ENCODE results near the gene DSC3. TPM values are rescaled to one million over a fixed set of nuclear protein-coding genes. Genes with fewer than 3 reads are reported as not detected.

The DSC3 gene
- total RNA-seq, 2 experiments from 2014 or later = not detected

DNA sequence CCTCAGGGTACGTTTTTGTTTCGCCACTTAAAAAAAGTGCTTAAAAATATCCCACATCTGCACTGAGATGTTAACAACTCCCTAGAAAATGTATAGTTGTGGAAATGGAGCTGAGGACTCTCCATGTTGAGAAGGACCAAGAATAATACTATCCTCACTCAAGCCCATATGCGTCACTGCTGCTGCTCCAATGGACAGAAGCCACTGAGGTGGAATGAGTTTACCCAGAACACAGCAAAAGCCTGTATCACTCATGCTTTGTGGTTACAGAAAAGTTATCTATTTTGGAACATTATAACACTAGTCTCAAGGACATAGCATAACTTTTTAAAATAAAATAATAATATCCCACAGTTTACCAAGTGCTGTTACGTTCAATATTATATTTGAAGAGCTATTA lies 31.9 kb downstream of the DSC3 start:
- ChIA-PET CTCF (ENCODE audit: unreplicated experiment) (no interaction called here), POLR2A (interaction anchor here (0.5 to 0.6 kb wide), 2 partner anchors 15 to 121 kb away, joined by 3 read pairs; no protein-coding TSS in a partner anchor)
- H2AFZ ChIP-seq (ENCODE audit: low read length) = no peak overlapping the region
- TF ChIP-seq EZH2phosphoT487 (IDR thresholded peaks at IDR 0.05; ENCODE audit: borderline replicate concordance, low read depth, low read length) (no peak), CTCF (conservative IDR thresholded peaks at IDR 0.05; ENCODE audit: low read length) (no peak)
- H3K27ac ChIP-seq (ENCODE audit: low read depth, low read length, poor library complexity, severe bottlenecking) = no peak overlapping the region
- no peaks in the 10 kb centered on the region for H3K36me3 ChIP-seq (ENCODE audit: insufficient read depth, low read length)
- no peaks in the 10 kb centered on the region for H3K9me2 ChIP-seq (ENCODE audit: insufficient read depth, low read length)
- no peak for DNase-seq (ENCODE audit: low spot score)
- no peaks in the 10 kb centered on the region for H3K9me3 ChIP-seq (ENCODE audit: low read length)
- no peak overlapping the region for H3K4me2 ChIP-seq (ENCODE audit: low read length)
- no TSS peak for BruUV-seq (replicated peaks)
- H4K20me1 ChIP-seq (ENCODE audit: insufficient read depth, low read length) = no peaks in the 10 kb centered on the region
- H3K79me2 ChIP-seq (ENCODE audit: insufficient read depth, low read depth, low read length) = no peaks in the 10 kb centered on the region
- intact Hi-C loops (cut with micrococcal nuclease; ENCODE audit: unreplicated experiment) = no loop called here
- H3K4me1 ChIP-seq (ENCODE audit: insufficient read depth, low read length, poor library complexity, severe bottlenecking) = no peaks in the 10 kb centered on the region
- no peak overlapping the region for H3K4me3 ChIP-seq (ENCODE audit: low read depth, low read length, poor library complexity, severe bottlenecking)

DNA sequence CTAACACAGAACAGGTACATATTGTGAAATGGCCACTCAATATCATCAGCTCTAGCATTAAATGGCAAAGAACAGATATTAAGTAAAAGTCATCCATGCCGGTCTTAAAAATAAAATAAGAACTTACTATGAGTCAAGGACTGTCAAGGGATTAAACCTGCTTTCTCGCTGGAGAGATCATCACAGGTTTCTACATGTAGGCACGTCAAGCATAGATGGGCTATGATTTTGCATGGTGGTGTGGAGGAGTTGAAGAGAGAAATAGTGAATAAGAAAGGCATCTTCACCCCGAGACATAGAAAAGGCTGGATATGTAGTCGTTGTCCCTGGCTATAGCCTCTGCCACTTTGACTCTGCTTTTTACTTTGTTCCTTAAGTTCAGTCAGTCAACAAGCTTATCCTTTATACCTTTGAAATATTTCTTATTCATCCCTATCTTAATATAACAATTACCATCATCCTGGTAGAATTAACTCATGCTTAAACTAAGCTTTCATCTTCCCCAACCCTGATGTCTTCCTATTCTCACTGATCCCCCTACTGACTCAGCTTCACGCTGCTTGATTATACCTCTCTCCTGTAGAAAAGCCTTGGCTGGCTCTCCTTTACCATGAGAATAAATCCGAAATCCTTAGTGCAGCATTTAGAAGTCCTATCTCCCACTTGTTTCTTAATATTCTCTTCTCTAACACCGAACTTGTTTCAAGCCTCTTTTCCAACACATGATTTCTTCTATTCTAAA lies 42.5 kb downstream of the DSC3 start:
- Histone ChIP-seq H3K9me3 (ENCODE audit: low read length) (no peaks in the 10 kb centered on the region), H3K4me1 (ENCODE audit: insufficient read depth, low read length, poor library complexity, severe bottlenecking) (no peaks in the 10 kb centered on the region), H3K9me2 (ENCODE audit: insufficient read depth, low read length) (no peaks in the 10 kb centered on the region), H3K4me3 (ENCODE audit: low read depth, low read length, poor library complexity, severe bottlenecking) (no peak overlapping the region), H3K4me2 (ENCODE audit: low read length) (no peak overlapping the region), H3K79me2 (ENCODE audit: insufficient read depth, low read depth, low read length) (no peaks in the 10 kb centered on the region), H3K36me3 (ENCODE audit: insufficient read depth, low read length) (no peaks in the 10 kb centered on the region), H3K27ac (ENCODE audit: low read depth, low read length, poor library complexity, severe bottlenecking) (no peak overlapping the region), H4K20me1 (ENCODE audit: insufficient read depth, low read length) (no peaks in the 10 kb centered on the region), H2AFZ (ENCODE audit: low read length) (no peak overlapping the region)
- no TSS peak for BruUV-seq (replicated peaks)
- intact Hi-C loops (cut with micrococcal nuclease; ENCODE audit: unreplicated experiment) = no loop called here
- ChIA-PET CTCF (ENCODE audit: unreplicated experiment) (no interaction called here), POLR2A (interaction anchor here (0.5 kb wide), 1 partner anchor 1130 kb away, joined by 3 read pairs; no protein-coding TSS in a partner anchor)
- TF ChIP-seq EZH2phosphoT487 (IDR thresholded peaks at IDR 0.05; ENCODE audit: borderline replicate concordance, low read depth, low read length) = no peak
- no peak for TF ChIP-seq CTCF (conservative IDR thresholded peaks at IDR 0.05; ENCODE audit: low read length)
- no peak for DNase-seq (ENCODE audit: low spot score)

DNA sequence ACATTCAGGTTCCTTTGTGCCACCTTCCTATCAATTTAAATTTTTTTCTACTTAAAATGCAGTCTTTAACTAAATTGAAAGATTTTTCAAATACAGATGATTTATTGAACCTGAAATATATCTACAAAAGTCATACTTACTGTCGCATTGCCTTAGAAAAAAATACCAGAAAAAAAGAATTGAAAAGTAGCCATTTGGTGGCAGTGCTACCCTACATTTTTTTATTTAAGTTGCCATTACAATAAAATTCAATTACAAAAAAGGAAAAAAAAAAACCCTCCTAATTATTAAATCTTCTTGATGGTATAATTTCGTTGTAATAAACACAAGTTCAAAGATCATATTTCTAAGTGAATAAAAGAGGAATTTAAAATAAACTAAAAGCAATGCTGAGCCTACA lies 43.4 kb downstream of the DSC3 start:
- no TSS peak for BruUV-seq (replicated peaks)
- DNase-seq (ENCODE audit: low spot score) = no peak
- CTCF ChIA-PET (ENCODE audit: unreplicated experiment) = no interaction called here
- H3K36me3 ChIP-seq (ENCODE audit: insufficient read depth, low read length) = no peaks in the 10 kb centered on the region
- TF ChIP-seq EZH2phosphoT487 (IDR thresholded peaks at IDR 0.05; ENCODE audit: borderline replicate concordance, low read depth, low read length) (no peak), CTCF (conservative IDR thresholded peaks at IDR 0.05; ENCODE audit: low read length) (no peak)
- intact Hi-C loops (cut with micrococcal nuclease; ENCODE audit: unreplicated experiment) = no loop called here
- no peaks in the 10 kb centered on the region for H3K4me1 ChIP-seq (ENCODE audit: insufficient read depth, low read length, poor library complexity, severe bottlenecking)
- H3K79me2 ChIP-seq (ENCODE audit: insufficient read depth, low read depth, low read length) = no peaks in the 10 kb centered on the region
- no peaks in the 10 kb centered on the region for H4K20me1 ChIP-seq (ENCODE audit: insufficient read depth, low read length)
- no peak overlapping the region for H3K27ac ChIP-seq (ENCODE audit: low read depth, low read length, poor library complexity, severe bottlenecking)
- no peak overlapping the region for H3K4me3 ChIP-seq (ENCODE audit: low read depth, low read length, poor library complexity, severe bottlenecking)
- H3K9me2 ChIP-seq (ENCODE audit: insufficient read depth, low read length) = no peaks in the 10 kb centered on the region
- H3K9me3 ChIP-seq (ENCODE audit: low read length) = no peaks in the 10 kb centered on the region
- no peak overlapping the region for H2AFZ ChIP-seq (ENCODE audit: low read length)
- no peak overlapping the region for H3K4me2 ChIP-seq (ENCODE audit: low read length)
- POLR2A ChIA-PET = no interaction called here

All from OCI-LY7 (cell line).